GM18951 (cell line): ENCODE measurements around the gene EEF2K.
A peak's percentile ranks its signal among the peaks of the same experiment; 100 is the strongest.
"Not testable (repeated sequence)": the region's sequence is repeated elsewhere in the genome, so short reads cannot be mapped to it uniquely, and the experiment has no call there.

Source experiments
- POLR2A ChIP-seq: IDR thresholded peaks from 4 replicates; pipeline ENCODE4 v1.6.1; 2011; ENCODE audit warnings: mild to moderate bottlenecking; ENCODE audit not compliant: insufficient read length, insufficient read depth; ENCODE audit errors: extremely low read depth
- in situ Hi-C: fragments of 300-500 bp; cut with MboI; formaldehyde crosslinking; loops from one replicate; pipeline ENCODE4 v1.12.0; 2022; ENCODE audit warnings: low sequenced_read_pairs, mixed read lengths, inconsistent platforms; ENCODE audit not compliant: unreplicated experiment

Gene EEF2K

GRCh38 chr16:22192261-22193062, 13.6 kb upstream of the EEF2K start:
- no peak for TF ChIP-seq POLR2A
- in situ Hi-C loops = no loop called here

GRCh38 chr16:22193063-22193411, 13.0 kb upstream of the EEF2K start:
- TF ChIP-seq POLR2A = no peak
- in situ Hi-C loops = no loop called here

GRCh38 chr16:22194707-22195444, 11.2 kb upstream of the EEF2K start:
- TF ChIP-seq POLR2A = no peak
- in situ Hi-C loops = no loop called here

GRCh38 chr16:22195445-22195694, 10.7 kb upstream of the EEF2K start:
- in situ Hi-C loops = no loop called here
- TF ChIP-seq POLR2A = no peak

GRCh38 chr16:22195695-22196558, 10.2 kb upstream of the EEF2K start:
- TF ChIP-seq POLR2A = peak; percentile 48
- in situ Hi-C loops = no loop called here

GRCh38 chr16:22196559-22197168, 9.4 kb upstream of the EEF2K start:
- in situ Hi-C loops = not testable (repeated sequence)

GRCh38 chr16:22198547-22199293, 7.4 kb upstream of the EEF2K start:
- TF ChIP-seq POLR2A = no peak
- in situ Hi-C loops = no loop called here

- no peak for TF ChIP-seq POLR2A
- in situ Hi-C loops = no loop called here
These were observed 3.8 kb upstream of the EEF2K start for GRCh38 chr16:22202261-22202637.

- no peak for TF ChIP-seq POLR2A
- in situ Hi-C loops = no loop called here
These were observed 3.0 kb upstream of the EEF2K start for GRCh38 chr16:22203091-22203490.

- no peak for TF ChIP-seq POLR2A
- in situ Hi-C loops = no loop called here
These were observed 1.9 kb upstream of the EEF2K start for GRCh38 chr16:22204091-22204655.

GRCh38 chr16:22205577-22206012, 483 bp upstream of the EEF2K start:
- TF ChIP-seq POLR2A = no peak
- in situ Hi-C loops = loop anchor here (5.0 kb wide), 1 partner anchor 92 kb away; the partner anchor contains the start of gene POLR3E
